GM12874 (cell line): Measurements from ENCODE around the gene RIPOR3.

ENCODE experiments used
- TF ChIP-seq, protein P1 (sequence below): IDR thresholded peaks from 2 replicates; pipeline ENCODE4 v1.5.1; 2011; ENCODE audit warnings: low read depth, mild to moderate bottlenecking, control low read depth, low read length, moderate library complexity; ENCODE audit not compliant: insufficient read depth

The RIPOR3 gene

DNA sequence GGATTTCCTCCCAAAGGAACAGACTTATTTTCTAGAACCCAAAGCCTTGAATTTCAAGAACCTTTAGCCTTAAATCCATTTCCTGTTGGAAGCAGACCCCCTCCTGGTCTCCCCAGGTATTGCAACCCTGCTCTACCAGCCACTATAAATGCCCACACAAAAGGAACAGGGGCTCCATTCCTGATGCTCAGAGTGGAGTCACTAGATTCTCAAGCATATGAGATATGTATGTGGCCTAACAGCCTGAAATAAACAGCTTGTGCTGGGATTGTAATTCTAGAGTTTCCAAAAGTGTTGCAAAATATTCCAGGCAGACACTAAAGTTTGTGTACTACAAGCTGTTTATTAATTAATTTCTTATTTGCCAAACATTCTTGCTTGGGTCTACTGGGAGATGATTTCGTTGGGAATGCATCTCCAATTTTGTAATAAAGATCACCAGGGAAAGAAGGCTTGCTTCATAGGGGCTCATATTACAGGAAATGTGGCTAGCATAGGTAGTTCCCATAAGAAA lies 44.8 kb downstream of the RIPOR3 start:
- TF ChIP-seq, protein P1, sequence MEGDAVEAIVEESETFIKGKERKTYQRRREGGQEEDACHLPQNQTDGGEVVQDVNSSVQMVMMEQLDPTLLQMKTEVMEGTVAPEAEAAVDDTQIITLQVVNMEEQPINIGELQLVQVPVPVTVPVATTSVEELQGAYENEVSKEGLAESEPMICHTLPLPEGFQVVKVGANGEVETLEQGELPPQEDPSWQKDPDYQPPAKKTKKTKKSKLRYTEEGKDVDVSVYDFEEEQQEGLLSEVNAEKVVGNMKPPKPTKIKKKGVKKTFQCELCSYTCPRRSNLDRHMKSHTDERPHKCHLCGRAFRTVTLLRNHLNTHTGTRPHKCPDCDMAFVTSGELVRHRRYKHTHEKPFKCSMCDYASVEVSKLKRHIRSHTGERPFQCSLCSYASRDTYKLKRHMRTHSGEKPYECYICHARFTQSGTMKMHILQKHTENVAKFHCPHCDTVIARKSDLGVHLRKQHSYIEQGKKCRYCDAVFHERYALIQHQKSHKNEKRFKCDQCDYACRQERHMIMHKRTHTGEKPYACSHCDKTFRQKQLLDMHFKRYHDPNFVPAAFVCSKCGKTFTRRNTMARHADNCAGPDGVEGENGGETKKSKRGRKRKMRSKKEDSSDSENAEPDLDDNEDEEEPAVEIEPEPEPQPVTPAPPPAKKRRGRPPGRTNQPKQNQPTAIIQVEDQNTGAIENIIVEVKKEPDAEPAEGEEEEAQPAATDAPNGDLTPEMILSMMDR = peak; percentile 14; the same call in 1 of the 2 replicates

DNA sequence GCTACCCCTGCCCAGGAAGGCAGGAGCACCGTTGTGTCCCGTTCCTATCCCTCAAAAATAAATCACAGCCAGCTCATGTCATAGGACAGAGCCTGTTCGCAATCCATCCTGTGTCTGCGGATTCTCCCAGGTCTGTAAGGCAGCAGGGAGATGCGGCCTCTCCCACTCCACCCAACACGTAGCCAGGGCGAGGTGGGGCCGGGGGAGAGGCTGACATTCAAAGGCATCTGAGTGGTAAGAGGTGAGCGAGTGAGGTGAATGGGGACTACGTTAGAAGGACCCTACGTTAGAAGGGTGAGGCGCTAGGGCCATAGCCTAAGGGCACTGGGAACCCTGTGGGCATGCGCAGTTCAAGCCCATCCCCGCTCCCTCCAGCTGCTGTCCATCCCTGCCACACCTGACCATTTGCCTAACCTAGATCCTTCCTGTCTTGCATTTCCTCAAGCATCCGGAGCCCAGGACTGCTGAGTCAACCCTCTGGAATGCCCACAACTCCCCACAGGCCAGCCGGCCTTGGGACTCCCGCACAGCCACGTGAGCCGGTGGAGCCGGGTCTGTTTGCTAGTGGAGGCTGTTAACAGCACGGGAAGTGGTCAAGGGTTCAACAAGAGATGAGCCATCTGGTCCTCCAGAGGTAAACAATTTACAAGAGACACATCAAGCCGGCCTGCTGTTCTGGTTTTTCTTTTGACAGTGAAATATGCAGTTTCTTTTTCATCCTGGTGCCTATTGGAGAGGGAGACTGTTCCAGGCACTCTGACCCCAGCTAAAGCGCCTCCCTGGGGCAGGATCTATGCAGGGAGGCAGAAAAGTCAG lies 45.9 kb downstream of the RIPOR3 start:
- TF ChIP-seq, protein P1 = no peak

- TF ChIP-seq, protein P1 = no peak
Observed at GRCh38 chr20:50642288-50642803, 49.0 kb downstream of the RIPOR3 start.

DNA sequence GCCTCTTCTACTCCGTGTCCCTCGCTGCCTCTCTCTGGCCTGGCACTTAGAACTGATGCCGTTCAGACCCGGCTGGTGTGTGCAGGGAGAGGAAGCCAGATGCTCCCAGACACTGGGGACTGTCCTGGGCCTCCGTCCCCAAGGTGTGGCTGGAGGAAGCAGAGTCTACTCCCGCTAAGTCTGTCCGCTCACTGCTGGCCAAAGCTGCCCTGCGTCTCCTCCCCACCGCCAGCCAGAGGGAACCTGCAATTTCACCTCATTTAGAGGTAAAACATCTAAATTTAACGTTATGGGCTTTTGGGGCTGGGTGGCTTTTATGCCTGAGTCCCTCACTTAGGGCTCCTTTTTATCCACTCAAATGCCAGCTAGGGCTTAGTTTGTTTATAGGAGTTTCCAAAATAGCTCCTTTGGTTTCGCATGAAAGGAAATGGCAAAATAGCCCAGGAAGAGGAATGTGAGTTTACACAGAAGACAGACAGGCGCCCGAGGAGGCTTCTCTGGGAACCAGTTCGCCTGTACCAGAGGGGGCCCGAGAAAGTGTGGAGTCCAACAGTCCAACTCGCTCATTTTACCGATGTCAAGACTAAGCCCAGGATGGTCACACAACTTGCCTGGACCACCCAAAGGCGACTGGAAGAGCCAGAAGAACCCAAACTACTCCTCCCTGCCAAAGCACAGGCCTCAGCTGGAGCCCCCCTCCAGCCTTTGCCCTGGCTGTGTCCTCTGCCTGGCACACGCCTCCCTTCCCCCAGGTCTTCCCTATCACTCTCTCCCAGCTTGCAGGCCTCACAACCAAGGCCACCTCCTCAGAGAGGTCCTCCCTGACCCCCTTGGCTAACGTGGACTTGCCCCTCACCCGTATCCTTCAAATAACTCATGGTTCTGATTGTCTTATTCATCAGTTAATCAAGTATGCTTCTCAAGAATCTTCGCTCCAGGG lies 54.5 kb downstream of the RIPOR3 start:
- TF ChIP-seq, protein P1 = no peak

DNA sequence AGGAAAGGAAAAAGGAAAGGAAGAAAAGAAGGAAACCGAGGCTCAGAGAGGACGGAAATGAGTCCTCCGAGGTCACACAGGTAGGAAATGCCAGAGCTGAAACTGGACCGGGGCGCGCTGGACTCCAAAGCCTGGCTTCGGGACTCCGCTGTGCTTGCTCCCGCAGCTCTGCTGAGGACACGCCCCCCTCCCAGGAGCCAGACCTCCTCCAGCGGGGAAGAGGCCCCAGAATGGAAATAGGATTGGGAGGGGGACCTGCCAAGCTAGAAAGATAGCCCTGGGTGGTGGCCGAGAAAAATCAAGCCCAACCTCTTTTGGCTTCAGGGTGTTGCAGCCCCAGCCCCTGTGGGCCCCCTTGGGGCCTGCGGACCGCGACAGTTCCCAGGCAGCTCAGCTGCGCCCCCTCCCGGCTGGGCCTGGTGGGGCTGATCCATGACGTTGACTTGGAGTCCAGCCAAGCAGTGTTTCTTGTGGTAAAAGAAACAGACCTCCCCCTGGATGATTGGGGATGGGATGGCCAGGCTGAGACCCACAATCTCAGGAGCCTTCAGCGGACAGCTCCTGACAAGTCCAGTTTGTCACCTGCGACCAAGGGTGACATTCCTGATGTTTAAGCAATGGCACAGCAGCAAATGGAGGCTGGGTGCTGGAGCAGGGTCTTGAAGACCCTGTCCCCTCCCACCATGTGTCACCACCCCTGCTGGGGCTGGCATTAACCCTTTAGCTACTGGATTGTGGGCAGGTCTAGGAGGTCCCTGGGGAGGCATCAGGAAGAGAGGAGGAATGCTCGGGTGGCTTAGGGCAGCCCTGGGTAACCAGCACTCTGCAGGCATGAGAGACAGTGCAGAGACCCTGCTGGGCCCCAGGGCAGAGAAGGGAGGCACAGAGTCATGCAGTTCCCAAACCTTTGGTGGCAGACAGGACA lies 55.4 kb downstream of the RIPOR3 start:
- TF ChIP-seq, protein P1 = peak; percentile 95

DNA sequence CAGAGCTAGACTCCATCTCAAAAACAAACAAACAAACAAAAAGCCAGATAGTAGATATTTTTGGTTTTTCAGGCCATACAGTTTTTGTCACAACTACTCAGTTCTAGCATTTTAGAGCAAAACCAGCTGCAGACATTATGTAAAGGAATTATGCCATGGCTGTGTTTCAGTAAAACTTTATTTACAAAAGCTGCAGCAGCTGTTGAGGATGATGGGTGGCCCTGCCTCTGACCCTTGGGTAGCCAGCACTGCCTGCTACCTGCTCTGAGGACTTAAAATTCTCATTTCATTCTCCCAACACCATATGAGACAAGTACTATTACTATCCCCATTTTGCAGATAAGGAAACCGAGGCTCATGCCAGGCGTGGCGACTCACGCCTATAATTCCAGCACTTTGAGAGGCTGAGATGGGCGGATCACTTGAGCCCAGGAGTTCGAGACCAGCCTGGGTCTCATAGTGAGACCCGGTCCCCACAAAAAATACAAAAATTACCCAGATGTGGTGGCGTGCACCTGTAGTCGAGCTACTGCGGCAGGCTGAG lies 56.3 kb downstream of the RIPOR3 start:
- TF ChIP-seq, protein P1 = no peak
